Neural cell (in vitro differentiated cells): ENCODE results near the gene MS4A3. TPM values are rescaled to one million over a fixed set of nuclear protein-coding genes. Genes with fewer than 3 reads are reported as not detected.

Experiments used
- H2AFZ ChIP-seq: fragments of 200-600, 300-800 bp; sonication (generic), shearing (Covaris generic); 2 replicates; pipeline ENCODE4 v1.6.0; 2014; ENCODE audit warnings: low read depth, mild to moderate bottlenecking, antibody characterized with exemption, low read length, moderate library complexity
- H3F3A ChIP-seq: fragments of 200-600 bp; shearing (Covaris generic); 2 replicates; pipeline ENCODE4 v1.6.1; 2016; ENCODE audit warnings: mild to moderate bottlenecking, moderate library complexity, mixed read lengths, antibody characterized with exemption, low read length; ENCODE audit not compliant: insufficient read depth, poor library complexity, severe bottlenecking
- H3K27ac ChIP-seq: fragments of 200-600, 300-800 bp; sonication (generic), shearing (Covaris generic); 2 replicates; pipeline ENCODE4 v1.5.1; 2014; ENCODE audit warnings: mild to moderate bottlenecking, low read length, moderate library complexity
- H3K27me3 ChIP-seq: fragments of 300-800, 200-600 bp; sonication (generic), shearing (Covaris generic); 2 replicates; pipeline ENCODE4 v1.6.0; 2014; ENCODE audit warnings: mild to moderate bottlenecking, low read depth, low read length, moderate library complexity; ENCODE audit not compliant: insufficient read depth
- H3K36me3 ChIP-seq: fragments of 300-800, 200-600 bp; sonication (generic), shearing (Covaris generic); 2 replicates; pipeline ENCODE4 v1.5.1; 2014; ENCODE audit warnings: mild to moderate bottlenecking, antibody characterized with exemption, low read length, moderate library complexity; ENCODE audit not compliant: insufficient read depth
- H3K4me2 ChIP-seq: fragments of 300-800, 200-600 bp; sonication (generic), shearing (Covaris generic); 2 replicates; pipeline ENCODE4 v1.6.0; 2014; ENCODE audit warnings: mild to moderate bottlenecking, low read length
- H3K4me3 ChIP-seq: fragments of 300-800, 200-600 bp; sonication (generic), shearing (Covaris generic); 2 replicates; pipeline ENCODE4 v1.5.1; 2014; ENCODE audit warnings: mild to moderate bottlenecking, low read length, moderate library complexity
- H3K79me2 ChIP-seq: fragments of 200-600 bp; shearing (Covaris generic); replicated peaks from 2 replicates; pipeline ENCODE4 v1.6.0; 2014; ENCODE audit warnings: mild to moderate bottlenecking, low read length, moderate library complexity; ENCODE audit not compliant: insufficient read depth
- H3K9ac ChIP-seq: fragments of 300-800, 200-600 bp; sonication (generic), shearing (Covaris generic); 2 replicates; pipeline ENCODE4 v1.6.1; 2016; ENCODE audit warnings: mild to moderate bottlenecking, low read length, mixed read lengths
- H3K9me2 ChIP-seq: fragments of 200-600 bp; shearing (Covaris generic); 2 replicates; pipeline ENCODE4 v1.6.1; 2016; ENCODE audit warnings: mild to moderate bottlenecking, low read length, mixed read lengths; ENCODE audit not compliant: insufficient read depth
- H3K9me3 ChIP-seq: fragments of 200-600, 300-800 bp; sonication (generic), shearing (Covaris generic); 2 replicates; pipeline ENCODE4 v1.6.1; 2016; ENCODE audit warnings: mild to moderate bottlenecking, mixed run types, low read length, moderate library complexity, mixed read lengths
- H4K20me1 ChIP-seq: fragments of 200-600 bp; shearing (Covaris generic); 2 replicates; pipeline ENCODE4 v1.6.1; 2016; ENCODE audit warnings: mild to moderate bottlenecking, mixed run types; ENCODE audit not compliant: insufficient read depth
- CTCF ChIP-seq: fragments of 450-650 bp; IDR thresholded peaks from 2 replicates; pipeline ENCODE4 v1.5.1; 2014; ENCODE audit warnings: antibody characterized with exemption, mild to moderate bottlenecking, moderate library complexity; ENCODE audit not compliant: poor library complexity, severe bottlenecking
- EP300 ChIP-seq: fragments of 450-650 bp; conservative IDR thresholded peaks from 2 replicates; pipeline ENCODE4 v1.6.1; 2014; ENCODE audit warnings: antibody characterized with exemption, mild to moderate bottlenecking, moderate library complexity; ENCODE audit not compliant: poor library complexity, severe bottlenecking
- EZH2 ChIP-seq: fragments of 200-600, 300-800 bp; shearing (Covaris generic), sonication (generic); IDR thresholded peaks from 2 replicates; pipeline ENCODE4 v1.6.1; 2014; ENCODE audit warnings: antibody characterized with exemption, low read length, borderline replicate concordance, mild to moderate bottlenecking; ENCODE audit not compliant: insufficient read depth, poor library complexity, severe bottlenecking
- MXI1 ChIP-seq: fragments of 450-650 bp; conservative IDR thresholded peaks from 2 replicates; pipeline ENCODE4 v1.6.1; 2014; ENCODE audit warnings: antibody characterized with exemption, mild to moderate bottlenecking; ENCODE audit not compliant: poor library complexity, severe bottlenecking
- POLR2AphosphoS5 ChIP-seq: IDR thresholded peaks from 2 replicates; pipeline ENCODE4 v1.6.1; 2012
- RAD21 ChIP-seq: fragments of 450-650 bp; conservative IDR thresholded peaks from 2 replicates; pipeline ENCODE4 v1.6.1; 2014; ENCODE audit warnings: antibody characterized with exemption, mild to moderate bottlenecking, moderate library complexity
- REST ChIP-seq: IDR thresholded peaks from 2 replicates; pipeline ENCODE4 v1.6.1; 2012; ENCODE audit warnings: borderline replicate concordance
- SMC3 ChIP-seq: fragments of 450-650 bp; conservative IDR thresholded peaks from 2 replicates; pipeline ENCODE4 v1.6.1; 2014; ENCODE audit warnings: antibody characterized with exemption, mild to moderate bottlenecking, moderate library complexity; ENCODE audit not compliant: poor library complexity
- TAF1 ChIP-seq: IDR thresholded peaks from 2 replicates; pipeline ENCODE4 v1.6.1; 2012; ENCODE audit warnings: low read depth
- polyA plus RNA-seq: library from polyadenylated mRNA; depleted of rRNA; stranded (reverse); fragments of >200 nt; gene quantifications from 2 replicates; pipeline ENCODE4 v1.2.3, GENCODE V29; 2014

MS4A3 gene
- polyA plus RNA-seq, 1 donor from 2014 or later, result not detected

GRCh38 chr11:60085909-60086308, 29.4 kb downstream of the MS4A3 start:
- no peaks in the 10 kb centered on the region for H3K9me3 ChIP-seq
- TF ChIP-seq EZH2 (no peak), SMC3 (no peak), EP300 (no peak), TAF1 (no peak), POLR2AphosphoS5 (no peak), CTCF (no peak), RAD21 (no peak), MXI1 (no peak), REST (no peak)
- H3F3A ChIP-seq, result no peaks in the 10 kb centered on the region
- H2AFZ ChIP-seq, result no peak overlapping the region
- no peaks in the 10 kb centered on the region for H3K36me3 ChIP-seq
- H3K27ac ChIP-seq, result no peak overlapping the region
- H3K4me3 ChIP-seq, result no peak overlapping the region
- H3K9ac ChIP-seq, result no peak overlapping the region
- H3K4me2 ChIP-seq, result no peak overlapping the region
- no peaks in the 10 kb centered on the region for H3K79me2 ChIP-seq
- no peaks in the 10 kb centered on the region for H3K9me2 ChIP-seq
- no peaks in the 10 kb centered on the region for H4K20me1 ChIP-seq
- no peaks in the 10 kb centered on the region for H3K27me3 ChIP-seq

- Histone ChIP-seq H3K9me3 (no peaks in the 10 kb centered on the region), H3K79me2 (no peaks in the 10 kb centered on the region), H4K20me1 (no peaks in the 10 kb centered on the region), H3K27me3 (no peaks in the 10 kb centered on the region), H3K9me2 (no peaks in the 10 kb centered on the region), H3K27ac (no peak overlapping the region), H3K36me3 (no peaks in the 10 kb centered on the region), H3F3A (no peaks in the 10 kb centered on the region), H3K9ac (no peak overlapping the region), H3K4me3 (no peak overlapping the region), H2AFZ (no peak overlapping the region), H3K4me2 (no peak overlapping the region)
- no peak for TF ChIP-seq SMC3
- TF ChIP-seq POLR2AphosphoS5, result no peak
- TF ChIP-seq TAF1, result no peak
- no peak for TF ChIP-seq REST
- TF ChIP-seq RAD21, result no peak
Measured at GRCh38 chr11:60087239-60087638, 30.8 kb downstream of the MS4A3 start.
